Prostate gland (tissue), 2 donors: ENCODE measurements around the gene PATE3.

Experiments used
- CTCF ChIP-seq, 4 experiments: fragments of 200-600 bp in 2 of 4; fragments of 450-650 bp in 2 of 4; sonication (generic) in 2 of 4; IDR thresholded peaks; 1 replicate in 3 of 4; 2 replicates in 1 of 4; pipeline ENCODE4 v1.5.1; 2016 to 2019; ENCODE audit warnings: antibody characterized with exemption in 4 of 4, mild to moderate bottlenecking in 2 of 4, moderate library complexity in 2 of 4
- POLR2A ChIP-seq: fragments of 450-650 bp; IDR thresholded peaks from one replicate; pipeline ENCODE4 v1.6.1; 2016; ENCODE audit warnings: antibody characterized with exemption, mild to moderate bottlenecking

DNA sequence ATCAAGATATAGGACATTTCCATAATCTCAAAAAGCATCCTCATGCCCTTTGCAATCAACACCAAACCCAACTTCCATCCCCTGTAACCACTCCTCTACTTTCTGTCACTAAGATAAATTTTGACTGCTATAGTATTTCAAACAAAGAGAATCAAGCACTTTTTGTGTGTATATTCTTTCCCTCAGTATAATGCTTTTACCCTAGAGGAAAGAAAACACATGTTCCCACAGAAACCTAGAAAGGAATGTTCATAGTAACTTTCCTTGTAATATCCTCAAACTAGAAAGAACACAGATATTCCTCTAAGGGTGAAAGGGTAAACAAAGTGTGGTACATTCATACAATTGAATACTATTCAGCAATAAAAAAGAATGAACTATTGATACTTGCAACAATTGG, 47.3 kb upstream of the PATE3 start:
- no peak for TF ChIP-seq CTCF (IDR thresholded peaks at IDR 0.05)
- TF ChIP-seq POLR2A: no peak
